ENCODE results near the gene DVL1. TPM values are rescaled to one million over a fixed set of nuclear protein-coding genes. Genes with fewer than 3 reads are reported as not detected.

Gene DVL1
- total RNA-seq, 1 experiment from 2014 or later = 91.4 TPM

- ChIA-PET CTCF (interaction anchor here (1.4 to 2.3 kb wide), 2 partner anchors 8 to 158 kb away, joined by 3 to 18 read pairs; no protein-coding TSS in a partner anchor), POLR2A (no interaction called here)
- H3K4me1 Mint-ChIP-seq = peaks cover 7% of the 10 kb centered on the region
- no peak overlapping the region for H3K27ac Mint-ChIP-seq
- ATAC-seq = no peak
- H3K27me3 Mint-ChIP-seq (ENCODE audit: low read depth) = no peaks in the 10 kb centered on the region
- TF ChIP-seq SOX15 (CRISPR knock-in tag; IDR thresholded peaks at IDR 0.05) (no peak), ZNF512 (CRISPR knock-in tag; IDR thresholded peaks at IDR 0.05; ENCODE audit: borderline replicate concordance) (no peak)
- DNase-seq (ENCODE audit: low spot score) = no peak
- no peaks in the 10 kb centered on the region for H3K9me3 Mint-ChIP-seq
- peaks cover 2% of the 10 kb centered on the region; the same call in 1 of the 2 replicates for H3K36me3 Mint-ChIP-seq
- H3K4me3 Mint-ChIP-seq = no peak overlapping the region
Measured at GRCh38 chr1:1346501-1346890, 2.7 kb downstream of the DVL1 start.

- POLR2A ChIA-PET = no interaction called here
- no peak overlapping the region for H3K4me3 Mint-ChIP-seq
- TF ChIP-seq FOXK1 (CRISPR knock-in tag; IDR thresholded peaks at IDR 0.05) = no peak
- TF ChIP-seq JAZF1 (CRISPR knock-in tag; IDR thresholded peaks at IDR 0.05) = no peak
- TF ChIP-seq ZNF423 (CRISPR knock-in tag; IDR thresholded peaks at IDR 0.05) = no peak
- TF ChIP-seq E2F5 (CRISPR knock-in tag; IDR thresholded peaks at IDR 0.05) = no peak
- no peak for TF ChIP-seq ATF1 (CRISPR knock-in tag; IDR thresholded peaks at IDR 0.05)
- no peak for TF ChIP-seq ZNF281 (CRISPR knock-in tag; IDR thresholded peaks at IDR 0.05)
- TF ChIP-seq GRHL2 (CRISPR knock-in tag; IDR thresholded peaks at IDR 0.05; ENCODE audit: insufficient replicate concordance, severe bottlenecking) = no peak
- TF ChIP-seq CBFB (CRISPR knock-in tag; IDR thresholded peaks at IDR 0.05; ENCODE audit: low read depth) = no peak
- TF ChIP-seq NR2C2 (CRISPR knock-in tag; IDR thresholded peaks at IDR 0.05) = no peak
- TF ChIP-seq SMAD3 (CRISPR knock-in tag; IDR thresholded peaks at IDR 0.05; ENCODE audit: borderline replicate concordance) = no peak
- TF ChIP-seq TP53 (CRISPR knock-in tag; IDR thresholded peaks at IDR 0.05) = no peak
- TF ChIP-seq RORB (CRISPR knock-in tag; IDR thresholded peaks at IDR 0.05) = no peak
- TF ChIP-seq SOX15 (CRISPR knock-in tag; IDR thresholded peaks at IDR 0.05) = no peak
- TF ChIP-seq EMX1 (CRISPR knock-in tag; IDR thresholded peaks at IDR 0.05) = no peak
- TF ChIP-seq ZMAT4 (CRISPR knock-in tag; IDR thresholded peaks at IDR 0.05) = no peak
- TF ChIP-seq TEAD1 (CRISPR knock-in tag; IDR thresholded peaks at IDR 0.05) = no peak
- no peaks in the 10 kb centered on the region for H3K27me3 Mint-ChIP-seq (ENCODE audit: low read depth)
- H3K9me3 Mint-ChIP-seq = peaks cover 5% of the 10 kb centered on the region
- no peak for ATAC-seq
- H3K36me3 Mint-ChIP-seq = peaks cover 7% of the 10 kb centered on the region
- H3K27ac Mint-ChIP-seq = no peak overlapping the region
- CTCF ChIA-PET = interaction anchor here (1.0 to 1.4 kb wide), 4 partner anchors 8 to 158 kb away, joined by 3 read pairs; no protein-coding TSS in a partner anchor
- no peak for DNase-seq (ENCODE audit: low spot score)
- peaks cover 7% of the 10 kb centered on the region for H3K4me1 Mint-ChIP-seq
Measured at GRCh38 chr1:1345860-1346500, 3.2 kb downstream of the DVL1 start.

- Mint-ChIP-seq H3K4me3 (no peak overlapping the region), H3K27ac (no peak overlapping the region), H3K4me1 (peaks cover 7% of the 10 kb centered on the region), H3K27me3 (ENCODE audit: low read depth) (no peaks in the 10 kb centered on the region), H3K9me3 (peaks cover 8% of the 10 kb centered on the region), H3K36me3 (peaks cover 13% of the 10 kb centered on the region)
- CTCF ChIA-PET = interaction anchor here (0.8 to 1.4 kb wide), 5 partner anchors 8 to 159 kb away, joined by 3 to 4 read pairs (median 3); no protein-coding TSS in a partner anchor
- DNase-seq (ENCODE audit: low spot score) (no peak), ATAC-seq (no peak)
- POLR2A ChIA-PET = no interaction called here
- TF ChIP-seq PRRX2 (CRISPR knock-in tag; IDR thresholded peaks at IDR 0.05) (no peak), AFF4 (CRISPR knock-in tag; IDR thresholded peaks at IDR 0.05; ENCODE audit: borderline replicate concordance) (no peak), ZNF512 (CRISPR knock-in tag; IDR thresholded peaks at IDR 0.05; ENCODE audit: borderline replicate concordance) (no peak), ZNF671 (CRISPR knock-in tag; IDR thresholded peaks at IDR 0.05) (no peak), ZBTB21 (CRISPR knock-in tag; IDR thresholded peaks at IDR 0.05; ENCODE audit: borderline replicate concordance) (no peak), ZNF416 (CRISPR knock-in tag; IDR thresholded peaks at IDR 0.05) (no peak)
Measured at GRCh38 chr1:1345384-1345783, 3.8 kb downstream of the DVL1 start.

All from WTC11 (cell line).